ENCODE results near the gene AGAP1. TPM values are rescaled to one million over a fixed set of nuclear protein-coding genes. Genes with fewer than 3 reads are reported as not detected.

AGAP1 gene
- total RNA-seq, 1 donor from 2014 or later, result 46.3 TPM

DNA sequence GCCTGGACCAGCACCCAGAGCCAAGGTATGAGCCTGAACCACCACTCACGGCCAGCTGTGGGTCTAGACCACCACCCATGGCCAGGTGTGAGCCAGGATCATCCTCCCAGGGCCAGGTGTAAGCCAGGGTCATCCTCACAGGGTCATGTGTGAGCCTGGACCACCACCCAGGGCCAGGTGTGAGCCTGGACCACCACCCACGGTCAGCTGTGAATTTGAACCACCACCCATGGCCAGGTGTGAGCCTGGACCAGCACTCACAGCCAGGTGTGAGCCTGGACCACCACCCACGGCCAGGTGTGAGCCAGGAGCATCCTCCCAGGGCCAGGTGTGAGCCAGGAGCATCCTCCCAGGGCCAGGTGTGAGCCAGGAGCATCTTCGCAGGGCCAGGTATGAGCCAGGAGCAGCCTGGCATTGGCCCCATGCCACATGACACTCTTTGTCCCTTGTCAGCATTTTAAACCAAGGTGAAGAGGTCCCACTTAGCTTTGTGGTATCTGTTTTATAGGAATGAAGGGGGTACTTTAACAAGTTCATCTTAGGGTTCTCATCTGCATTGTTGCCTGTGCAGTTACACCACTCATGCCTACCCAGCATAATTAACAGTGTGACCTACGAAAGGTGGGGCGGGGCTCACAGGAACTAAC is 71.2 kb downstream of the AGAP1 start:
- peak overlapping the region; percentile 50 for H3K27ac Mint-ChIP-seq
- H3K36me3 Mint-ChIP-seq, result peaks cover 6% of the 10 kb centered on the region
- no peak overlapping the region for H3K4me3 Mint-ChIP-seq
- H3K9me3 Mint-ChIP-seq, result no peaks in the 10 kb centered on the region
- H3K27me3 Mint-ChIP-seq, result no peaks in the 10 kb centered on the region
- peaks cover 47% of the 10 kb centered on the region for H3K4me1 Mint-ChIP-seq (ENCODE audit: unreplicated experiment)
- TF ChIP-seq, protein P1, sequence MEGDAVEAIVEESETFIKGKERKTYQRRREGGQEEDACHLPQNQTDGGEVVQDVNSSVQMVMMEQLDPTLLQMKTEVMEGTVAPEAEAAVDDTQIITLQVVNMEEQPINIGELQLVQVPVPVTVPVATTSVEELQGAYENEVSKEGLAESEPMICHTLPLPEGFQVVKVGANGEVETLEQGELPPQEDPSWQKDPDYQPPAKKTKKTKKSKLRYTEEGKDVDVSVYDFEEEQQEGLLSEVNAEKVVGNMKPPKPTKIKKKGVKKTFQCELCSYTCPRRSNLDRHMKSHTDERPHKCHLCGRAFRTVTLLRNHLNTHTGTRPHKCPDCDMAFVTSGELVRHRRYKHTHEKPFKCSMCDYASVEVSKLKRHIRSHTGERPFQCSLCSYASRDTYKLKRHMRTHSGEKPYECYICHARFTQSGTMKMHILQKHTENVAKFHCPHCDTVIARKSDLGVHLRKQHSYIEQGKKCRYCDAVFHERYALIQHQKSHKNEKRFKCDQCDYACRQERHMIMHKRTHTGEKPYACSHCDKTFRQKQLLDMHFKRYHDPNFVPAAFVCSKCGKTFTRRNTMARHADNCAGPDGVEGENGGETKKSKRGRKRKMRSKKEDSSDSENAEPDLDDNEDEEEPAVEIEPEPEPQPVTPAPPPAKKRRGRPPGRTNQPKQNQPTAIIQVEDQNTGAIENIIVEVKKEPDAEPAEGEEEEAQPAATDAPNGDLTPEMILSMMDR (conservative IDR thresholded peaks at IDR 0.05), result no peak
- no peak for DNase-seq (ENCODE audit: extremely low spot score, unreplicated experiment)

DNA sequence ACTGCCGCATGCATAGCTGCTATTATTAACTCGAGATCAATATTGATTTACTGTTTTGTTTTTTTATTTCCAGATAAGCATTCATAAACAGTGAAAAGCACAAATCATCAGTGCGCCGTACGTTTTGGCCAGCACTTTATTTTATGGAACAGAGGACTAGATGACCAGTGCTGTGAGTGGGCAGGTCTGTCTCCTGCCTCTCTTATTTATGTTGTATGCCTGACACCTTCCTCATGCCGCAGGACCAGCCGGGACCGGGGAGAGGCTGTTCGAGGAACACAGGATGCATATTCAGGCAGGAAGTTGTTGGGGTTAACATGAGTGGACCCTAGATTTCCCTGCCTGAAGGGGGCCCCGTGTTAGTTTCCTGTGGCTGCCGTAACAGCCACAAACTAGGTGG is 72.6 kb downstream of the AGAP1 start:
- no peak overlapping the region for H3K27ac Mint-ChIP-seq
- H3K36me3 Mint-ChIP-seq, result peaks cover 7% of the 10 kb centered on the region
- no peak for DNase-seq (ENCODE audit: extremely low spot score, unreplicated experiment)
- no peak overlapping the region for H3K4me3 Mint-ChIP-seq
- TF ChIP-seq, protein P1 (conservative IDR thresholded peaks at IDR 0.05), result no peak
- peaks cover 40% of the 10 kb centered on the region for H3K4me1 Mint-ChIP-seq (ENCODE audit: unreplicated experiment)
- no peaks in the 10 kb centered on the region for H3K27me3 Mint-ChIP-seq
- no peaks in the 10 kb centered on the region for H3K9me3 Mint-ChIP-seq

DNA sequence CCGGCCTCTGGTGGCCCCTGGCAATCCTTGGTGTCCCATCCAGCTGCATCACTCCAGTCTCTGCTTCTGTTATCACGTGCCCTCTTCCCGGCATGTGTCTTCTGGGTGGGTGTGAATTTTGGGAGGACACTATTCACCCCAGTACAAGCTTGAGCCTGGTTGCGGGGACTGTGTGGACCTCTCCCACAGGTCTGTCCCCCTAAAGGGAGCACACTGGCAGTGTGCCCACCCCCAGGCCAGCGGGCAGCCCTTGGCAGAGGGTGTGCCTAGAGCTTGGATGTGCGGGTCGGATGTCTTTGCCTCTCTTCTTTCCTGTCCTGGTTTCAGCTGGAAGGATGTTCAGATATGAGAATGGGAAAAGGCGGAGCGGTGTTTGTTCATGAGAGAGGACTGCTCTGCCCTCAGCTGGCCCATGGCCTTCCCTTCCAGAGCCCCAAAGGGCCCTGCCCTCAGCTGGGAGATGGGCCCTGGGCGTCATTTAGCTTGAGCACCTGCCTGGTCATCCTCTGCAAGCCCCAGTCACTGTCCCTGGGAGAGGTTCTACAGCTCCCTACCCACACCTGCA is 73.2 kb downstream of the AGAP1 start:
- H3K27ac Mint-ChIP-seq, result no peak overlapping the region
- no peak for DNase-seq (ENCODE audit: extremely low spot score, unreplicated experiment)
- no peaks in the 10 kb centered on the region for H3K27me3 Mint-ChIP-seq
- TF ChIP-seq, protein P1 (conservative IDR thresholded peaks at IDR 0.05), result no peak
- H3K4me1 Mint-ChIP-seq (ENCODE audit: unreplicated experiment), result peaks cover 34% of the 10 kb centered on the region
- no peak overlapping the region for H3K4me3 Mint-ChIP-seq
- peaks cover 7% of the 10 kb centered on the region for H3K36me3 Mint-ChIP-seq
- no peaks in the 10 kb centered on the region for H3K9me3 Mint-ChIP-seq

DNA sequence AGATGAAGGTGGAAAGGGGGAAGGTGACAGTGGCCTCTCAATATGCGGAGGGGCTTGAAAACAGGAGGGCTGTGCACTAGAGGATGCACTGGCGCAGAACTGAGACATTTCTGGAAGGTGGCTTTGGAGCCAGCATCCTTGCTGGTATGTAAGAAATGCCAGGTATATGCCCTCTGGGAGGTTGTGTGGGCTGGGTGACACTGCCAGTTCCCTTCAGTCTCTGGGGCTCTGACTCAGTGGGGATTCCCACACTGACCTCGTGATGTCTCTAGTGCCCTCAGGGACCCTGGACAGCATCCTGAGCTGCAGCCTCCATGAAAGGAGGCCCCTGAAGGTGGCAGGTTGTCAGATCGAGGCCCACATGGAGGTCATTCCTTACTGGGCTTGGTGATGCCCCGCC is 74.0 kb downstream of the AGAP1 start:
- Mint-ChIP-seq H3K9me3 (no peaks in the 10 kb centered on the region), H3K27ac (no peak overlapping the region), H3K4me3 (no peak overlapping the region), H3K36me3 (peaks cover 7% of the 10 kb centered on the region), H3K4me1 (ENCODE audit: unreplicated experiment) (peaks cover 29% of the 10 kb centered on the region), H3K27me3 (no peaks in the 10 kb centered on the region)
- TF ChIP-seq, protein P1 (conservative IDR thresholded peaks at IDR 0.05), result no peak
- no peak for DNase-seq (ENCODE audit: extremely low spot score, unreplicated experiment)

DNA sequence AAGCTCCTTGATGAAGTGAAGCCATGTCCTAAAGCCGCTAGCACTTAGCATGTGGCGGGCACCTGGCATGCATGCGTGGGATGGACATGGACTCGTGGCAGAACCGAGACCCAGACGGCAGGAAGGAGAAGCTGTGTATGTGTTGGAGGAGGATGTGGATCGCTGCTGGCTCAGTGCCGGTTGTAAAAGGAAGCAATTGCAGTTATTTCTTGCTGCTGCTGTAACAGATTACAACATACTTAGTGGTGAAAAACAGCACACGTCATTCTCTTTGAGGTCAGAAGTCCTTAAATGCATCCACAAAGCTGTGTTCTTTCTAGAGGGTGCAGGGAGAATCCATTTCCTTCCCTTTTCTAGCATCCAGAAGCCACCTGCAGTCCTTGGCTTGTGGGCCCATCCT is 74.6 kb downstream of the AGAP1 start:
- no peak for DNase-seq (ENCODE audit: extremely low spot score, unreplicated experiment)
- no peaks in the 10 kb centered on the region for H3K9me3 Mint-ChIP-seq
- no peaks in the 10 kb centered on the region for H3K27me3 Mint-ChIP-seq
- TF ChIP-seq, protein P1 (conservative IDR thresholded peaks at IDR 0.05), result no peak
- H3K36me3 Mint-ChIP-seq, result peaks cover 7% of the 10 kb centered on the region
- no peak overlapping the region for H3K27ac Mint-ChIP-seq
- H3K4me1 Mint-ChIP-seq (ENCODE audit: unreplicated experiment), result peaks cover 24% of the 10 kb centered on the region
- no peak overlapping the region for H3K4me3 Mint-ChIP-seq

All from type B pancreatic cell (in vitro differentiated cells).